HepG2 (cell line): ENCODE measurements around the gene UFSP2. TPM values are rescaled to one million over a fixed set of nuclear protein-coding genes. Genes with fewer than 3 reads are reported as not detected.

Experiments
- DPF2 ChIP-seq: sonication (generic); formaldehyde crosslinking; IDR thresholded peaks from 2 replicates; pipeline ENCODE4 v1.4.0; 2020; ENCODE audit warnings: mild to moderate bottlenecking, low read depth, missing genetic modification reagents, borderline replicate concordance
- EEA1 ChIP-seq: sonication (generic); formaldehyde crosslinking; IDR thresholded peaks from 2 replicates; pipeline ENCODE4 v1.5.1; 2020; ENCODE audit warnings: mild to moderate bottlenecking, missing genetic modification reagents, borderline replicate concordance
- ETV5 ChIP-seq: IDR thresholded peaks from 2 replicates; pipeline ENCODE4 v1.6.1; 2018; ENCODE audit warnings: missing biosample characterization, missing genetic modification reagents, inconsistent platforms, borderline replicate concordance
- FOXK1 ChIP-seq: sonication (generic); formaldehyde crosslinking; IDR thresholded peaks from 2 replicates; pipeline ENCODE4 v1.4.0; 2020; ENCODE audit warnings: low read depth, missing genetic modification reagents, borderline replicate concordance
- NCOA2 ChIP-seq: sonication (generic); formaldehyde crosslinking; IDR thresholded peaks from 2 replicates; pipeline ENCODE4 v1.8.0; 2022; ENCODE audit warnings: inconsistent platforms
- NFIC ChIP-seq: IDR thresholded peaks from 2 replicates; pipeline ENCODE4 v1.6.1; 2012; ENCODE audit warnings: mild to moderate bottlenecking, low read length, inconsistent platforms
- SETDB1 ChIP-seq: sonication (generic); formaldehyde crosslinking; IDR thresholded peaks from 2 replicates; pipeline ENCODE4 v1.5.1; 2020; ENCODE audit warnings: missing genetic modification reagents, mild to moderate bottlenecking, borderline replicate concordance
- SP4 ChIP-seq: sonication (generic); formaldehyde crosslinking; IDR thresholded peaks from 2 replicates; pipeline ENCODE4 v1.8.1; 2023; ENCODE audit warnings: mild to moderate bottlenecking, missing genetic modification reagents
- TOE1 ChIP-seq: sonication (generic); formaldehyde crosslinking; IDR thresholded peaks from 2 replicates; pipeline ENCODE4 v1.4.0; 2020; ENCODE audit warnings: mild to moderate bottlenecking, missing genetic modification reagents
- YY1 ChIP-seq: IDR thresholded peaks from 2 replicates; pipeline ENCODE4 v1.6.1; 2011; ENCODE audit warnings: low read length, low read depth, moderate library complexity, mild to moderate bottlenecking; ENCODE audit not compliant: insufficient read depth, insufficient replicate concordance
- ZNF101 ChIP-seq: sonication (generic); formaldehyde crosslinking; IDR thresholded peaks from 2 replicates; pipeline ENCODE4 v1.4.0; 2020; ENCODE audit warnings: mild to moderate bottlenecking, low read depth, missing genetic modification reagents, borderline replicate concordance
- ZNF264 ChIP-seq: sonication (generic); formaldehyde crosslinking; IDR thresholded peaks from 2 replicates; pipeline ENCODE4 v1.4.0; 2020; ENCODE audit warnings: missing genetic modification reagents
- ZNF766 ChIP-seq: sonication (generic); formaldehyde crosslinking; IDR thresholded peaks from 2 replicates; pipeline ENCODE4 v1.5.0; 2020; ENCODE audit warnings: missing genetic modification reagents, borderline replicate concordance
- ZSCAN20 ChIP-seq: sonication (generic); formaldehyde crosslinking; IDR thresholded peaks from 2 replicates; pipeline ENCODE4 v1.4.0; 2020; ENCODE audit warnings: missing genetic modification reagents, mild to moderate bottlenecking, borderline replicate concordance
- polyA plus RNA-seq, 8 experiments: library from polyadenylated mRNA; depleted of rRNA in 3 of 8; stranded (reverse) in 7 of 8; unstranded in 1 of 8; fragments of >200 nt; fragmentation: Illumina TruSeq in 4 of 8; extraction: Trizol in 4 of 8; gene quantifications; 2 replicates each; pipeline versions ENCODE4 v1.2.1 to v1.2.3, GENCODE V29; 2011 to 2016; ENCODE audit warnings: low read depth in 4 of 8, missing spikeins in 1 of 8, mixed read lengths in 1 of 8; ENCODE audit not compliant: insufficient read depth in 1 of 8
- total RNA-seq, 5 experiments: library from RNA; depleted of rRNA; stranded (reverse); fragments of >200 nt; fragmentation: Illumina TruSeq; extraction: Trizol; gene quantifications; 2 replicates each; pipeline ENCODE4 v1.2.3, GENCODE V29; 2016; ENCODE audit warnings: low read depth in 1 of 5
- TF ChIP-seq, protein P1 (sequence below): sonication (generic); formaldehyde crosslinking; IDR thresholded peaks from 2 replicates; pipeline ENCODE4 v1.9.0; 2022; ENCODE audit warnings: low read depth, missing genetic modification reagents
- TF ChIP-seq, protein P2 (sequence below): sonication (generic); formaldehyde crosslinking; IDR thresholded peaks from 2 replicates; pipeline ENCODE4 v1.8.1; 2023; ENCODE audit warnings: mild to moderate bottlenecking, missing genetic modification reagents
- TF ChIP-seq, protein P3 (sequence below): sonication (generic); formaldehyde crosslinking; IDR thresholded peaks from 2 replicates; pipeline ENCODE4 v1.4.0; 2020; ENCODE audit warnings: mild to moderate bottlenecking, missing genetic modification reagents
- TF ChIP-seq, protein P4 (sequence below): sonication (generic); formaldehyde crosslinking; IDR thresholded peaks from 2 replicates; pipeline ENCODE4; 2020; ENCODE audit warnings: missing genetic modification reagents, mild to moderate bottlenecking, borderline replicate concordance
- TF ChIP-seq, protein P5 (sequence below): sonication (generic); formaldehyde crosslinking; IDR thresholded peaks from 2 replicates; pipeline ENCODE4 v1.5.0; 2020; ENCODE audit warnings: mild to moderate bottlenecking, missing genetic modification reagents

The UFSP2 gene
- total and polyA plus RNA-seq, 2 of the 13 experiments (the other 11 are each of a cell fraction or from before 2014, with no cell fraction given), result 24.1 to 32.3 TPM

DNA sequence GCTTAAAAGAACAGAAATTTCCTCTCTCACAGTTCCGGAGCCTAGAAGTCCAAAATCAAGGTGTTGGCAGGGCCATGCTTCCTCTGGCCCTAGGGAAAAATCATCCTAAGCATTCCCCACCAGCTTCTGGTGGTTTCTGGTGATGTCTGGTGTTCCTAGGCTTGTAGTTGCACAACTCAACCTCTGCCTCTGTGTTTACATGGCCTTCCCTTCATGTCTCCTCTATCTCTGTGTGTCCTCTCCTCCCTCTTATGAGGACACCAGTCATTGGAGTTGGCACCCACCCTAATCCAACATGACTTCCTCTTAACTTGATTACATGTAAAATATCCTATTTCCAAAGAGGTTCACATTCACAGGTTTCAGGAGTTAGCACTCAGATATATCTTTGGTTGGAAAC lies 45.4 kb downstream of the UFSP2 start (continued):
- TF ChIP-seq, protein P1, sequence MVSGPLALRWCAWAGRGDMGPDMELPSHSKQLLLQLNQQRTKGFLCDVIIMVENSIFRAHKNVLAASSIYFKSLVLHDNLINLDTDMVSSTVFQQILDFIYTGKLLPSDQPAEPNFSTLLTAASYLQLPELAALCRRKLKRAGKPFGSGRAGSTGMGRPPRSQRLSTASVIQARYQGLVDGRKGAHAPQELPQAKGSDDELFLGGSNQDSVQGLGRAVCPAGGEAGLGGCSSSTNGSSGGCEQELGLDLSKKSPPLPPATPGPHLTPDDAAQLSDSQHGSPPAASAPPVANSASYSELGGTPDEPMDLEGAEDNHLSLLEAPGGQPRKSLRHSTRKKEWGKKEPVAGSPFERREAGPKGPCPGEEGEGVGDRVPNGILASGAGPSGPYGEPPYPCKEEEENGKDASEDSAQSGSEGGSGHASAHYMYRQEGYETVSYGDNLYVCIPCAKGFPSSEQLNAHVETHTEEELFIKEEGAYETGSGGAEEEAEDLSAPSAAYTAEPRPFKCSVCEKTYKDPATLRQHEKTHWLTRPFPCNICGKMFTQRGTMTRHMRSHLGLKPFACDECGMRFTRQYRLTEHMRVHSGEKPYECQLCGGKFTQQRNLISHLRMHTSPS (CRISPR knock-in tag), result no peak
- TF ChIP-seq, protein P2, sequence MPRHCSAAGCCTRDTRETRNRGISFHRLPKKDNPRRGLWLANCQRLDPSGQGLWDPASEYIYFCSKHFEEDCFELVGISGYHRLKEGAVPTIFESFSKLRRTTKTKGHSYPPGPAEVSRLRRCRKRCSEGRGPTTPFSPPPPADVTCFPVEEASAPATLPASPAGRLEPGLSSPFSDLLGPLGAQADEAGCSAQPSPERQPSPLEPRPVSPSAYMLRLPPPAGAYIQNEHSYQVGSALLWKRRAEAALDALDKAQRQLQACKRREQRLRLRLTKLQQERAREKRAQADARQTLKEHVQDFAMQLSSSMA (CRISPR knock-in tag), result no peak
- TF ChIP-seq SP4 (CRISPR knock-in tag), result no peak
- TF ChIP-seq, protein P3, sequence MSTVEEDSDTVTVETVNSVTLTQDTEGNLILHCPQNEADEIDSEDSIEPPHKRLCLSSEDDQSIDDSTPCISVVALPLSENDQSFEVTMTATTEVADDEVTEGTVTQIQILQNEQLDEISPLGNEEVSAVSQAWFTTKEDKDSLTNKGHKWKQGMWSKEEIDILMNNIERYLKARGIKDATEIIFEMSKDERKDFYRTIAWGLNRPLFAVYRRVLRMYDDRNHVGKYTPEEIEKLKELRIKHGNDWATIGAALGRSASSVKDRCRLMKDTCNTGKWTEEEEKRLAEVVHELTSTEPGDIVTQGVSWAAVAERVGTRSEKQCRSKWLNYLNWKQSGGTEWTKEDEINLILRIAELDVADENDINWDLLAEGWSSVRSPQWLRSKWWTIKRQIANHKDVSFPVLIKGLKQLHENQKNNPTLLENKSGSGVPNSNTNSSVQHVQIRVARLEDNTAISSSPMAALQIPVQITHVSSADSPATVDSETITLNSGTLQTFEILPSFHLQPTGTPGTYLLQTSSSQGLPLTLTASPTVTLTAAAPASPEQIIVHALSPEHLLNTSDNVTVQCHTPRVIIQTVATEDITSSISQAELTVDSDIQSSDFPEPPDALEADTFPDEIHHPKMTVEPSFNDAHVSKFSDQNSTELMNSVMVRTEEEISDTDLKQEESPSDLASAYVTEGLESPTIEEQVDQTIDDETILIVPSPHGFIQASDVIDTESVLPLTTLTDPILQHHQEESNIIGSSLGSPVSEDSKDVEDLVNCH (CRISPR knock-in tag), result no peak
- TF ChIP-seq TOE1 (CRISPR knock-in tag), result no peak
- peak; percentile 62; the same call in 1 of the 2 replicates for TF ChIP-seq FOXK1
- TF ChIP-seq, protein P4, sequence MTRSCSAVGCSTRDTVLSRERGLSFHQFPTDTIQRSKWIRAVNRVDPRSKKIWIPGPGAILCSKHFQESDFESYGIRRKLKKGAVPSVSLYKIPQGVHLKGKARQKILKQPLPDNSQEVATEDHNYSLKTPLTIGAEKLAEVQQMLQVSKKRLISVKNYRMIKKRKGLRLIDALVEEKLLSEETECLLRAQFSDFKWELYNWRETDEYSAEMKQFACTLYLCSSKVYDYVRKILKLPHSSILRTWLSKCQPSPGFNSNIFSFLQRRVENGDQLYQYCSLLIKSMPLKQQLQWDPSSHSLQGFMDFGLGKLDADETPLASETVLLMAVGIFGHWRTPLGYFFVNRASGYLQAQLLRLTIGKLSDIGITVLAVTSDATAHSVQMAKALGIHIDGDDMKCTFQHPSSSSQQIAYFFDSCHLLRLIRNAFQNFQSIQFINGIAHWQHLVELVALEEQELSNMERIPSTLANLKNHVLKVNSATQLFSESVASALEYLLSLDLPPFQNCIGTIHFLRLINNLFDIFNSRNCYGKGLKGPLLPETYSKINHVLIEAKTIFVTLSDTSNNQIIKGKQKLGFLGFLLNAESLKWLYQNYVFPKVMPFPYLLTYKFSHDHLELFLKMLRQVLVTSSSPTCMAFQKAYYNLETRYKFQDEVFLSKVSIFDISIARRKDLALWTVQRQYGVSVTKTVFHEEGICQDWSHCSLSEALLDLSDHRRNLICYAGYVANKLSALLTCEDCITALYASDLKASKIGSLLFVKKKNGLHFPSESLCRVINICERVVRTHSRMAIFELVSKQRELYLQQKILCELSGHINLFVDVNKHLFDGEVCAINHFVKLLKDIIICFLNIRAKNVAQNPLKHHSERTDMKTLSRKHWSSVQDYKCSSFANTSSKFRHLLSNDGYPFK (CRISPR knock-in tag), result peak; percentile 81; the same call in 1 of the 2 replicates
- TF ChIP-seq ZNF264, result 0 out of 2 replicates have a peak, but pooled peaks have one; percentile 37
- TF ChIP-seq, protein P5, sequence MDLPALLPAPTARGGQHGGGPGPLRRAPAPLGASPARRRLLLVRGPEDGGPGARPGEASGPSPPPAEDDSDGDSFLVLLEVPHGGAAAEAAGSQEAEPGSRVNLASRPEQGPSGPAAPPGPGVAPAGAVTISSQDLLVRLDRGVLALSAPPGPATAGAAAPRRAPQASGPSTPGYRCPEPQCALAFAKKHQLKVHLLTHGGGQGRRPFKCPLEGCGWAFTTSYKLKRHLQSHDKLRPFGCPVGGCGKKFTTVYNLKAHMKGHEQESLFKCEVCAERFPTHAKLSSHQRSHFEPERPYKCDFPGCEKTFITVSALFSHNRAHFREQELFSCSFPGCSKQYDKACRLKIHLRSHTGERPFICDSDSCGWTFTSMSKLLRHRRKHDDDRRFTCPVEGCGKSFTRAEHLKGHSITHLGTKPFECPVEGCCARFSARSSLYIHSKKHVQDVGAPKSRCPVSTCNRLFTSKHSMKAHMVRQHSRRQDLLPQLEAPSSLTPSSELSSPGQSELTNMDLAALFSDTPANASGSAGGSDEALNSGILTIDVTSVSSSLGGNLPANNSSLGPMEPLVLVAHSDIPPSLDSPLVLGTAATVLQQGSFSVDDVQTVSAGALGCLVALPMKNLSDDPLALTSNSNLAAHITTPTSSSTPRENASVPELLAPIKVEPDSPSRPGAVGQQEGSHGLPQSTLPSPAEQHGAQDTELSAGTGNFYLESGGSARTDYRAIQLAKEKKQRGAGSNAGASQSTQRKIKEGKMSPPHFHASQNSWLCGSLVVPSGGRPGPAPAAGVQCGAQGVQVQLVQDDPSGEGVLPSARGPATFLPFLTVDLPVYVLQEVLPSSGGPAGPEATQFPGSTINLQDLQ (CRISPR knock-in tag), result no peak
- TF ChIP-seq NCOA2 (CRISPR knock-in tag), result 0 out of 2 replicates have a peak, but pooled peaks have one; percentile 61
- 0 out of 2 replicates have a peak, but pooled peaks have one; percentile 31 for TF ChIP-seq ZNF766 (CRISPR knock-in tag)
- no peak for TF ChIP-seq DPF2 (CRISPR knock-in tag)
- no peak for TF ChIP-seq SETDB1
- no peak for TF ChIP-seq ZNF101 (CRISPR knock-in tag)
- TF ChIP-seq ETV5 (CRISPR knock-in tag), result peak; percentile 49; the same call in 1 of the 2 replicates
- peak; percentile 39 for TF ChIP-seq YY1
- TF ChIP-seq ZSCAN20 (CRISPR knock-in tag), result no peak
- no peak for TF ChIP-seq EEA1 (CRISPR knock-in tag)
- TF ChIP-seq NFIC, result peak; percentile 29; the same call in 1 of the 2 replicates
